Trophoblast cell (in vitro differentiated cells and primary cell): ENCODE data around the gene DYNC1I2.
"Not testable (repeated sequence)": the region's sequence is repeated elsewhere in the genome, so short reads cannot be mapped to it uniquely, and the experiment has no call there.

Experiments used
- DNase-seq, 2 donors: peaks; one replicate each; pipeline ENCODE4 v3.0.0-alpha.2; 2016
- H2AFZ ChIP-seq: 2 replicates; pipeline ENCODE4 v1.6.1; 2013; ENCODE audit warnings: low read length, moderate library complexity, mild to moderate bottlenecking; ENCODE audit not compliant: insufficient read depth, poor library complexity
- H2AK5ac ChIP-seq: 2 replicates; pipeline ENCODE4 v1.6.1; 2013; ENCODE audit warnings: mild to moderate bottlenecking, low read length
- H2BK120ac ChIP-seq: 2 replicates; pipeline ENCODE4 v1.6.1; 2013; ENCODE audit warnings: low read length, mild to moderate bottlenecking, moderate library complexity; ENCODE audit not compliant: insufficient read depth, poor library complexity
- H2BK12ac ChIP-seq: 2 replicates; pipeline ENCODE4 v1.6.1; 2013; ENCODE audit warnings: mild to moderate bottlenecking, low read length, moderate library complexity
- H2BK5ac ChIP-seq: 2 replicates; pipeline ENCODE4 v1.6.1; 2013; ENCODE audit warnings: low read length, low read depth, moderate library complexity, mild to moderate bottlenecking; ENCODE audit not compliant: poor library complexity
- H3K14ac ChIP-seq: 2 replicates; pipeline ENCODE4 v1.6.1; 2013; ENCODE audit warnings: mild to moderate bottlenecking, low read length
- H3K18ac ChIP-seq: 2 replicates; pipeline ENCODE4 v1.6.1; 2013; ENCODE audit warnings: mild to moderate bottlenecking, low read length
- H3K23ac ChIP-seq: 2 replicates; pipeline ENCODE4 v1.6.1; 2013; ENCODE audit warnings: low read length
- H3K27ac ChIP-seq: 2 replicates; pipeline ENCODE4 v1.5.1; 2013; ENCODE audit warnings: low read depth, mild to moderate bottlenecking, inconsistent platforms, low read length, moderate library complexity
- H3K27me3 ChIP-seq: 2 replicates; pipeline ENCODE4 v1.6.1; 2013; ENCODE audit warnings: inconsistent platforms, mild to moderate bottlenecking, low read length, moderate library complexity; ENCODE audit not compliant: insufficient read depth
- H3K36me3 ChIP-seq, 2 experiments: 1 replicate in 1 of 2; 2 replicates in 1 of 2; pipeline ENCODE4 v1.6.1; 2013; ENCODE audit warnings: low read length in 2 of 2, mild to moderate bottlenecking in 2 of 2, moderate library complexity in 1 of 2; ENCODE audit not compliant: insufficient read depth in 2 of 2, control insufficient read depth in 1 of 2
- H3K4ac ChIP-seq: 2 replicates; pipeline ENCODE4 v1.6.1; 2013; ENCODE audit warnings: low read depth, mild to moderate bottlenecking, low read length, moderate library complexity
- H3K4me1 ChIP-seq, 2 experiments: 1 replicate in 1 of 2; 2 replicates in 1 of 2; pipeline ENCODE4 v1.6.1; 2013; ENCODE audit warnings: low read length in 2 of 2, mild to moderate bottlenecking in 2 of 2, moderate library complexity in 1 of 2; ENCODE audit not compliant: insufficient read depth in 2 of 2, control insufficient read depth in 1 of 2
- H3K4me2 ChIP-seq: 2 replicates; pipeline ENCODE4 v1.6.1; 2013; ENCODE audit warnings: inconsistent platforms, mild to moderate bottlenecking, low read length, moderate library complexity
- H3K4me3 ChIP-seq: 2 replicates; pipeline ENCODE4 v1.5.1; 2013; ENCODE audit warnings: mild to moderate bottlenecking, low read depth, low read length, inconsistent platforms
- H3K79me1 ChIP-seq: one replicate; pipeline ENCODE4 v1.6.1; 2013; ENCODE audit warnings: low read length
- H3K79me2 ChIP-seq: 2 replicates; pipeline ENCODE4 v1.6.1; 2013; ENCODE audit warnings: low read length, mild to moderate bottlenecking; ENCODE audit not compliant: control insufficient read depth, insufficient read depth, poor library complexity
- H3K9ac ChIP-seq: 2 replicates; pipeline ENCODE4 v1.6.1; 2013; ENCODE audit warnings: mild to moderate bottlenecking, low read length
- H3K9me3 ChIP-seq: 2 replicates; pipeline ENCODE4 v1.6.1; 2013; ENCODE audit warnings: low read depth, mild to moderate bottlenecking, control low read depth, inconsistent platforms, low read length; ENCODE audit not compliant: insufficient read depth
- H4K12ac ChIP-seq: 2 replicates; pipeline ENCODE4 v1.6.1; 2013; ENCODE audit warnings: low read depth, mild to moderate bottlenecking, low read length, moderate library complexity
- H4K8ac ChIP-seq: 2 replicates; pipeline ENCODE4 v1.6.1; 2013; ENCODE audit warnings: low read depth, mild to moderate bottlenecking, low read length, moderate library complexity
- H4K91ac ChIP-seq: one replicate; pipeline ENCODE4 v1.6.1; 2013; ENCODE audit warnings: low read depth, mild to moderate bottlenecking, low read length, moderate library complexity
- WGBS: extraction: QIAGEN DNeasy Blood & Tissue Kit; methylation state at CpG from one replicate; pipeline ENCODE4 v1.1.7; 2013; ENCODE audit warnings: missing lambda C conversion rate; ENCODE audit not compliant: insufficient read length, insufficient coverage; ENCODE audit errors: extremely low coverage; 5-methylcytosine and 5-hydroxymethylcytosine counted together

DYNC1I2 gene

DNA sequence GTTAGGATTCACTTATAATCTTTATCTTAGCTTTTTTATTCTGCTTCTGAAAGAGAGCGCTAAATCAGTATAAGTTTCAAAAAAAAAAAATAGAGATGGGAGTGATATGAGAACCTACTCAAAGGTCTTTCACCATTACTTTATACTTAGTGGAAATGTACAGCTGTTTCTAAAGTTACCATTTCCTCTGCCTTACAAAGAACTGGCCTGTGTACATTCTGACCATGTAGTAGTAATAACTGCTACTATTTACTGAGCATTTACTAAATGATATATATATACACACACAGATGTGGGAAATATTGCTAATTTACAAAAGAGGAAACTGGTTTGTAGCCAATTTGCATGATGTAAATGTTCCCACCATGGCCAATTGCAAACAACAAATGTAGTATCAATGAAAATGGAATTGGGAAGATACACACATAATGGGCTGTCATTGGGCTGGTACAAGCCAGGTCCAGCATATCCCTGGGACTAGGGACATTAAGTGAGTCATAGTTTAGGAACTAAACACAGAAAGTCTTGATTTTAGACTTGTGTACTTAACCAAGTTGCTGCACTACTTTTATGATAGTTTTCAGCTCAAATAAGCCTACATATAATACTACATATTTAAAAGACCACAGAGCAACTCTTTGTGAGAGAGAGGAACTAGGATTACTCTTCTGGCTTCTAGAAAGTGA lies 67.1 kb downstream of the DYNC1I2 start:
- Histone ChIP-seq H3K4me2 (no peak overlapping the region), H2BK5ac (no peak overlapping the region), H3K9me3 (no peaks in the 10 kb centered on the region), H3K4me3 (no peak overlapping the region), H4K91ac (no peak overlapping the region), H3K4me1 (no peaks in the 10 kb centered on the region), H3K27ac (no peak overlapping the region), H3K79me1 (no peaks in the 10 kb centered on the region), H3K36me3 (peaks cover 3 to 10% of the 10 kb centered on the region in 2 experiments), H3K27me3 (no peaks in the 10 kb centered on the region), H2AFZ (no peak overlapping the region), H2BK12ac (no peak overlapping the region), H2BK120ac (no peak overlapping the region), H3K9ac (no peak overlapping the region), H4K12ac (no peak overlapping the region), H3K79me2 (no peaks in the 10 kb centered on the region), H3K18ac (no peak overlapping the region), H3K4ac (no peak overlapping the region), H3K23ac (no peak overlapping the region), H3K14ac (no peak overlapping the region), H2AK5ac (no peak overlapping the region), H4K8ac (no peak overlapping the region)
- DNase-seq: no peak
- WGBS: no CpG with 5 or more reads among the region's 1 CpG

DNA sequence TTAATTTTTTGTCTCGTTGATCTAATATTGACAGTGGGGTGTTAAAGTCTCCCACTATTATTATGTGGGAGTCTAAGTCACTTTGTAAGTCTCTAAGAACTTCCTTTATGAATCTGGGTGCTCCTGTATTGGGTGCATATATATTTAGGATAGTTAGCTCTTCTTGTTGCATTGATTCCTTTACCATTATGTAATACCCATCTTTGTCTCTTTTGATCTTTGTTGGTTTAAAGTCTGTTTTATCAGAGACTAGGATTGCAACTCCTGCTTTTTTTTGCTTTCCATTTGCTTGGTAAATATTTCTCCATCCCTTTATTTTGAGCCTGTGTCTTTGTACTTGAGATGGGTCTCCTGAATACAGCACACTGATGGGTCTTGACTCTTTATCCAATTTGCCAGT lies 71.5 kb downstream of the DYNC1I2 start:
- H2BK120ac ChIP-seq, H3K79me1 ChIP-seq, H3K4me3 ChIP-seq, H3K4me2 ChIP-seq, H4K91ac ChIP-seq, H3K4me1 ChIP-seq, H3K9me3 ChIP-seq, H2AK5ac ChIP-seq, H3K4ac ChIP-seq, H3K23ac ChIP-seq, H3K79me2 ChIP-seq, H3K14ac ChIP-seq, H3K27ac ChIP-seq, H4K8ac ChIP-seq, H2BK12ac ChIP-seq, DNase-seq, H3K18ac ChIP-seq, H4K12ac ChIP-seq, H3K27me3 ChIP-seq, H2BK5ac ChIP-seq, H2AFZ ChIP-seq, H3K9ac ChIP-seq: not testable (repeated sequence)
- H3K36me3 ChIP-seq: peaks cover 13 to 17% of the 10 kb centered on the region in 2 experiments
- WGBS: no CpG with 5 or more reads among the region's 1 CpG

DNA sequence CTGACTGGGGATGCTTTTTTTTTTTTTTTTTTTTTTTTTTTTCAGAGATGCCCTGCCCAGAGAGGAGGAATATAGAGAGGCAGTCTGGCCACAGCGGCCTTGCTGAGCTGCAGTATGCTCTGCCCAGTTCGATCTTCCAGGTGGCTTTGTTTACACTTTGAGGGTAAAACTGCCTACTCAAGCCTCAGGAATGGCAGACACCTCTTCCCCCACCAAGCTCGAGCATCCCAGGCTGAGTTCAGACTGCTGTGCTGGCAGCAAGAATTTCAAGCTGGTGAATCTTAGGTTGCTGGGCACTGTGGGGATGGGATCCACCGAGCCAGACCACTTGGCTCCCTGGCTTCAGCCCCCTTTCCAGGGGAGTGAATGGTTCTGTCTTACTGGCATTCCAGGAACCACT lies 73.9 kb downstream of the DYNC1I2 start:
- H3K4me2 ChIP-seq, H2AFZ ChIP-seq, H3K27me3 ChIP-seq, H3K9me3 ChIP-seq, H3K4ac ChIP-seq, H3K23ac ChIP-seq, H3K79me2 ChIP-seq, H4K91ac ChIP-seq, H3K27ac ChIP-seq, H3K4me3 ChIP-seq, H2BK12ac ChIP-seq, H3K79me1 ChIP-seq, H3K4me1 ChIP-seq, H3K9ac ChIP-seq, H2AK5ac ChIP-seq, H4K12ac ChIP-seq, DNase-seq, H3K14ac ChIP-seq, H2BK5ac ChIP-seq, H3K18ac ChIP-seq, H4K8ac ChIP-seq, H2BK120ac ChIP-seq: not testable (repeated sequence)
- peaks cover 13 to 19% of the 10 kb centered on the region in 2 experiments for H3K36me3 ChIP-seq
- WGBS: no CpG with 5 or more reads among the region's 4 CpGs

DNA sequence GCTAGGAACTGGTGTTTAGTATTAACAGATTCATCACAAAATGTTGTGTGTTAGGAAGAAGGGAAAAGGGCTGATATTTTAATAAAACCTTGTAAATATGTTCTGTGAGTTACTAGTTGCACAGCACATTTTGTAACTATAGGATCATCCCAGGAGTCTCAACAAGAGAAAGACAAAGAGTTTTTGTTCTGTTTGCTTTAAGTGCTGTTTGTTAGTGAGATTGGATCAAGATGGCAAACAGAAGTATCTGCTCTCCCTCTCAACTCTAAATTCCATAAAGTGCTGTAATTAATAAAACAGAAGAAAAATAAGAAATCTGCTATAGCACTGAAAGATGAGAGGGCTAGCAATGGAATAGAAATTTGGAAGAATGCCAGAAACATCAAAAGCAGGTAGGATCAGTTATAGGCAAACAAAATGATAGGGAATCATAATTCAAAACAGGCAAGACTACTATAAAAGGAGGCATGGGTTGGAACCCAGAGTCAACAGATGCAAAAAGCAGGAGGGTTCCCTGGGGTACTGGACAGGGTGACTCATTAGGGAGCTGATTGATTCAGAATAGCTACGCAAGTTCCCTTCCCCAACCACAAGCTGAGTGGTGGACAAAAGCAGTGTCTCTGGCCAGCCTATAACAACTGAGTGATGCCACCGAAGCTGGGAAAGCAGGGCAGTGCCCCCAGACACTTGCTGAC lies 75.8 kb downstream of the DYNC1I2 start:
- Histone ChIP-seq H4K8ac (no peak overlapping the region), H3K79me2 (no peaks in the 10 kb centered on the region), H3K4me3 (no peak overlapping the region), H2AK5ac (no peak overlapping the region), H3K9me3 (no peaks in the 10 kb centered on the region), H2BK12ac (no peak overlapping the region), H3K23ac (no peak overlapping the region), H3K9ac (no peak overlapping the region), H3K18ac (no peak overlapping the region), H3K36me3 (peaks cover 14 to 22% of the 10 kb centered on the region in 2 experiments), H3K14ac (no peak overlapping the region), H3K27ac (no peak overlapping the region), H3K4ac (no peak overlapping the region), H3K4me2 (no peak overlapping the region), H4K91ac (no peak overlapping the region), H3K4me1 (no peaks in the 10 kb centered on the region), H2BK120ac (no peak overlapping the region), H3K79me1 (no peaks in the 10 kb centered on the region), H3K27me3 (no peaks in the 10 kb centered on the region), H2AFZ (no peak overlapping the region), H4K12ac (no peak overlapping the region), H2BK5ac (no peak overlapping the region)
- DNase-seq: no peak
- WGBS: no CpG with 5 or more reads among the region's 2 CpGs
